GM18508 (cell line): ENCODE results near the gene GABRG3.
"Not testable (repeated sequence)": the region's sequence is repeated elsewhere in the genome, so short reads cannot be mapped to it uniquely, and the experiment has no call there.

Source experiments
- ATAC-seq: cut with Tn5 transposase; IDR thresholded peaks from one replicate; pipeline ENCODE4 v1.9.1; 2021; ENCODE audit warnings: moderate number of reproducible peaks; ENCODE audit not compliant: insufficient read depth, unreplicated experiment

GABRG3 gene

GRCh38 chr15:27165590-27165989, 194.6 kb downstream of the GABRG3 start:
- no peak for ATAC-seq

DNA sequence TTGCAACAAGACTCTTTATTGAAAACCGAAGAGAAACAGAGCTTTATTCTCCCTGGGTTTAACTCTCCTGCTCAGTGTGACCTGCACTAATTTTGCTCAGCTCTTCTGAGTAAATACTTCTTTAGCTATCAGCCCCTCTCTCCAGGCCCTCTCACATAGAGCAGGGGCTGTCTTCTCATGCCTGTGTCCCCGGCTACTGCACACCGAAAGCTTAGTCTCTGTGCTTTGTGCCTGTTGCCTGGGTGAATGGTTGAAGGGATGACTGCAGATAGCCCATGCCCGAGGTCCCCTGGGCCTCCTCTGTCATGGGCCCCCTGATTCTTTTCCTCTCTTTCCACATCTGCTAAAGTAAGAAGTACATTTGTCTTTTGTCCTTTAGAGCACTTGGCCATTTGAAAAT, 195.9 kb downstream of the GABRG3 start:
- ATAC-seq, result no peak

GRCh38 chr15:27167738-27168137, 196.8 kb downstream of the GABRG3 start:
- ATAC-seq, result no peak

DNA sequence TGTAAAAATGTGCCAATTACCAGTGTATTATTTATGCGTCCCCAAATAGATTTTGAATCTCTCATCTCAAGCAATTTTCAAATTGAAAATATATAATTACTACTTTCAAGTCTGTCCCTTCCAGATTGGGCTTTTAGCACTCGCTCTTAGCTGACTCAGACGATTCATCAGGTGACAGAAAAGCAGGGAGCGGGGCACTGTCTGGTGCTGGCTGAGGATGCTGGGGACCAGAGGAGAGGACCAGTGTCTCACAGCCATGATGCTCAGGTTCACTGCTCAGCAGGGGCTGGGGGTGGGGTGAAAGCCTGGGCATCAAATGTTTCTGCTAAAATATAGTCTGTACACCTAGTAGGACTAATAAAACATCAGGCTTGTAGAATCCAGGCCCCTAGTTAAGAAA, 199.9 kb downstream of the GABRG3 start:
- ATAC-seq, result no peak

DNA sequence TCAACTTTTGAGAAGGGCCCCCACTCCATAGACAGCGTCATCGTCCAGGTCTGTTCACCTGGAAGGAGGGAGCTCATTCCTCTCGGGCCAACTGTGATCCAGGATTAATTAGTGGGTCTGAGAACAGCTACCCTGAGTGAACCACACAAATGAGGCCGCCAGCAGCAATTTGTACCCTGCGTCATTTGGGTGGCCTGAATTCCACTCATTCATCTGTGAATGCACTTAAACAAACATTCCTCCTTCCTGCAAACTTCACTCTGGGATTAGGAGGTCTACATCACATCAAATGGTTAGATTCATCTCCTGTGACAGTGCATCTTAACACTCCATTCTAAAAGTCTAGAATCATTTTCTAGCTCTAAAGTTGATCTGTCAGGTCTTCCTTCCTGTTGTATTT, 201.8 kb downstream of the GABRG3 start:
- no peak for ATAC-seq

- ATAC-seq, result no peak
Observed at GRCh38 chr15:27175472-27176153, 204.6 kb downstream of the GABRG3 start.

GRCh38 chr15:27176785-27177406, 205.9 kb downstream of the GABRG3 start:
- ATAC-seq, result no peak

GRCh38 chr15:27179789-27180188, 208.8 kb downstream of the GABRG3 start:
- no peak for ATAC-seq

- no peak for ATAC-seq
Observed at GRCh38 chr15:27182561-27183110, 211.7 kb downstream of the GABRG3 start.

DNA sequence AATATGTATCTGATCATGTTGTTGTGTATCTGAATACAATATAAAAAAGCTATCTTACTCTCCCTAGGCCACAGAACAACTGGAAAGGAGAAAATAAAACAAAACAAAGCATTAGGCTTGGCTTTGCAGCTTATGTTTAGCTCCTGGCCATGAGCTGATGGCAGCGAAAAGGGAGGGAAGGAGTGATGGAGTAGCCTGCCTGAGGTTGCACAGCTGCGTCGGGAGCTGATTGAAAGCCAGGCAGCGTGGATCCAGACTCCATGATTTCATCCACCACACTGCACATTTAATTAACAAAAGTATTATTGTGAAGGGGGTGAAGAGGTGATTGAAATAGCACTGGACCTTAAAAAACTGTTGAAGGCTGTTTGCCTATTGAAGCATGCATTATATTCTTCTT, 212.2 kb downstream of the GABRG3 start:
- no peak for ATAC-seq

DNA sequence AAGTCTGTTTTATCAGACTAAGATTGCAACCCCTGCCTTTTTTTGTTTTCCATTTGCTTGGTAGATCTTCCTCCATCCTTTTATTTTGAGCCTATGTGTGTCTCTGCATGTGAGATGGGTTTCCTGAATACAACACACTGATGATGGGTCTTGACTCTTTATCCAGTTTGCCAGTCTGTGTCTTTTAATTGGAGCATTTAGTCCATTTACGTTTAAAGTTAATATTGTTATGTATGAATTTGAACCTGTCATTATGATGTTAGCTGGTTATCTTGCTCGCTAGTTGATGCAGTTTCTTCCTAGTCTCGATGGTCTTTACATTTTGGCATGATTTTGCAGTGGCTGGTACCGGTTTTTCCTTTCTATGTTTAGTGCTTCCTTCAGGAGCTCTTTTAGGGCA, 220.5 kb downstream of the GABRG3 start:
- not testable (repeated sequence) for ATAC-seq

- ATAC-seq, result no peak
Observed at GRCh38 chr15:27196691-27197090, 225.7 kb downstream of the GABRG3 start.

DNA sequence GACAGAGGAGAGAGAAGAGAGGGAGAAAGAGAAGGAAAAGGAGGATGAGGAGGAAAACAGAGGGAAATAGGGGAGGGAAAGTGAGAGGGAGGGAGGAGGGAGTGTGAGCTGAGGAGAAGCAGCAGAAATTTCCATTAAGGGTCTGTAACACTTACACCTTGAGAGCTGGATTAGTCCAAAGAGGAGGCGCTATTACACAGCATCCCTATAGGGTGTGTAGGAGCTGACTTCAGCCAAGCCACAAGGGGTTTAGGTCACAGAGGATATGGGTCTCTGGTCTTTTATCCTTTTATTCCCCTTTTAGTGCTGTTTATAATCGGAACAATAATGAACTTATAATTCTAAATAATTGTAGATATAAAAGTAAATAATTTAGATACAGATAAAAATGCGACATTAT, 230.4 kb downstream of the GABRG3 start:
- ATAC-seq, result no peak

DNA sequence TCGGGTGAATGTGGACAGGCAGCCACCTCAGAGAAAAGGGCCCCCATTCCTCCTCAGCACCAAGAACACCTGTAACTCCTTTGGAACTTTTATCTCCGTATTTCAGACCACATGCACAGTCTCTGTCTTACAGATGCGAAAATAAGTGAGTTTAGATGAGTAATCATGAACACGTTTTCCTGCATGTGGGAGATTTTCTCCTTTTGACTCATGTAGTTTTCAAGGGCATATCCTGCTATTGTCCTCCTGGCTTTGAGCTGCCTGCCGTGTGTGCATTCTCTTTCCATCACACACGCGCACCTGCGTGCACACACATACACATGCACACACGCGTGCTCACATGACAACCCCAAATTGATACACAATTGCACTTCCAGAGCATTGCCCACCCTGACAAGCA, 239.2 kb downstream of the GABRG3 start:
- ATAC-seq, result no peak

GRCh38 chr15:27214032-27214431, 243.1 kb downstream of the GABRG3 start:
- no peak for ATAC-seq

DNA sequence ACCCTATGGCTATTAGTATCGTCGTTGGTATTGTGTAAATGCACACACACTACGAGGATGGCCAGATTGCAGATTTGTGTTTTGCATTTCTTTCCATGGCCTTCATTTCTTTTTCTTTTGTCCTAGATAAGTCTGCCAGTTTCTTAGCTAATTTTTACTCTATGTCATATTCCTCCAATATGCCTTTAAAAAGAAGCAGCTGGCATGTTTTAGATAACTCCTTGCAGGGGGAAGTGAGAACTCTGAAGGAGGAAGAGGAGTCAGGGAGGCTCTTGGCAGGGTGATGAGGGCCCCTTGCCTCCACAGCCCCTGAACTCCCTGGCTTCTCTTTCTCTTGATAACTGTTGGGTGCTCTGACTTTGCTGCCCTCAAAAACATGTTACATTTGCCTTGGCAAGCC, 244.0 kb downstream of the GABRG3 start:
- ATAC-seq, result no peak

- ATAC-seq, result no peak
Observed at GRCh38 chr15:27218426-27218825, 247.4 kb downstream of the GABRG3 start.

DNA sequence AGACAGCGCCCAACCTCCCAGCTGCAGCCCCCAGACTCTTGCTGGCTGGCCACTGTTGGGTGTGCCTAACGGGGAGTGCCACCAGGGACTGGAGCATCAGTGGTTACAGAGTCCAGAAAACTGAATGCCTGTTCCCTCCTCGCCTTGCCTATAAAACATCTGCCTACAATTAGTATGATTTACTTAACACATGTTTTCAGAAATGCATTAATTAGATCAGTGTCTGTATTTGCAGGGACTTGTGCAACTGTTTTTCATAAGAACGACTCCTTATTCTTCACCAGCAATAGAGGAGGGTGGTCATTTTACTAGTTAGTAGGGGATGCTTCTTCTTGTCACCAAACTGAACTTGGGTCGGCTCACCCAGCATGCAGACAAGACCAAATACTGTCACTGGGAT, 248.7 kb downstream of the GABRG3 start:
- ATAC-seq, result no peak

GRCh38 chr15:27220199-27220598, 249.2 kb downstream of the GABRG3 start:
- no peak for ATAC-seq

- ATAC-seq, result no peak
Observed at GRCh38 chr15:27222479-27222878, 251.5 kb downstream of the GABRG3 start.

DNA sequence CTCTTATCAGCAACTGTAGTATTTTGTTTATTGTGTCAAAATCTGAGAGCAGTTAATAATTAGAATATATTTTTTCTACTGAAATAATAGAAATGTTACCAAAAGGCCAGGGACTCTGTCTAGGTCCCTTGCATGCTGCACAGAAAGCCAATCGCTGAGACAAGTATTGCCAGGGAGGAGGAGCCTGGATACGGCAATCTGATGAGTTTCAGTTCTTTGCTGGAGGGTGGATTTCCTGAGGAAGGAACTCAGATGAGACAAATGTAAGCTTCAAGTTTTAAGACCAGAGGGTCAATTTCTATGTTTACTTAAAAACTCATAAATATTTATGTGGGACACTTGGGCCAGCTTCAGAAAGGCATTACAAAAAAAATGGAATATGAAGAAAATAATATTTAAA, 252.2 kb downstream of the GABRG3 start:
- no peak for ATAC-seq

DNA sequence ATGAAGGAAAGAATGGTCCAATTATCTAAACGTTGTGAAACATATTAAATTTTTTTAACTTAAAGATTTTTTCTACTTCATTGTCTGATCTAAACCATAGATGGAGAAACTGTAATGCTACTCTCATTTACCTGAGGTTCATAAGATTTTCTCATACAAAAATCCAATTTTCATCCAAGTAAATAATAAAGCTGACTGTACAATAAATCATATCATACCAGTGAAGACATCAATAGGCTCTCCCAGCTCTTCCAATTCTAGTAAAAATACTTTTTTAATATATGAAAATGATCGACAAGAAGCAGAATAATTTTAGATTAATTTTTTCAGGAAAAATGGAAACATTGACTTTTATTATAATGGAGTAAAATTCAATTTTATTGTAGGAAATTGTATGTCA, 260.8 kb downstream of the GABRG3 start:
- no peak for ATAC-seq
